ENCODE data around the gene PRPF31. TPM values are rescaled to one million over a fixed set of nuclear protein-coding genes. Genes with fewer than 3 reads are reported as not detected.
A peak's percentile ranks its signal among the peaks of the same experiment; 100 is the strongest.
"Not testable (repeated sequence)": the region's sequence is repeated elsewhere in the genome, so short reads cannot be mapped to it uniquely, and the experiment has no call there.

PRPF31 gene
- polyA plus RNA-seq, 1 experiment = 28.7 TPM

GRCh38 chr19:54081032-54081431 is 34.5 kb upstream of the PRPF31 start, which contains the start of gene TARM1:
Gene TARM1 (minus strand): TSS chr19:54081365. CDS start chr19:54081340, 25 bp downstream.
- TF ChIP-seq CTCF (IDR thresholded peaks at IDR 0.05; ENCODE audit: low read depth, low read length) = no peak
- Histone ChIP-seq H3K4me3 (ENCODE audit: low read depth, low read length) (no peak within 1 kb of the TSS), H3K9me3 (ENCODE audit: control insufficient read depth, insufficient read depth, low read length) (peaks cover 11% of the 10 kb centered on the region), H3K27ac (ENCODE audit: low read depth, low read length) (no peak within 1 kb of the TSS), H3K27me3 (ENCODE audit: control insufficient read depth, insufficient read depth, low read length) (no peaks in the 10 kb centered on the region)
- ChIA-PET POLR2A (no interaction called here), CTCF (no interaction called here)
- no peak for DNase-seq (ENCODE audit: low read depth, low spot score)

GRCh38 chr19:54084410-54084809 is 31.1 kb upstream of the PRPF31 start:
- POLR2A ChIA-PET = no interaction called here
- H3K4me3 ChIP-seq (ENCODE audit: low read depth, low read length) = no peak overlapping the region
- H3K27ac ChIP-seq (ENCODE audit: low read depth, low read length) = no peak overlapping the region
- no peaks in the 10 kb centered on the region for H3K27me3 ChIP-seq (ENCODE audit: control insufficient read depth, insufficient read depth, low read length)
- CTCF ChIA-PET = interaction anchor here (0.7 kb wide), 1 partner anchor 306 kb away, joined by 8 read pairs; no protein-coding TSS in a partner anchor
- peaks cover 11% of the 10 kb centered on the region for H3K9me3 ChIP-seq (ENCODE audit: control insufficient read depth, insufficient read depth, low read length)
- no peak for DNase-seq (ENCODE audit: low read depth, low spot score)
- no peak for TF ChIP-seq CTCF (IDR thresholded peaks at IDR 0.05; ENCODE audit: low read depth, low read length)

- no peak for DNase-seq (ENCODE audit: low read depth, low spot score)
- Histone ChIP-seq H3K27ac (ENCODE audit: low read depth, low read length) (no peak overlapping the region), H3K9me3 (ENCODE audit: control insufficient read depth, insufficient read depth, low read length) (peaks cover 17% of the 10 kb centered on the region), H3K4me3 (ENCODE audit: low read depth, low read length) (no peak overlapping the region), H3K27me3 (ENCODE audit: control insufficient read depth, insufficient read depth, low read length) (no peaks in the 10 kb centered on the region)
- CTCF ChIA-PET = interaction anchor here (1.4 kb wide), 1 partner anchor 71 kb away, joined by 4 read pairs; no protein-coding TSS in a partner anchor
- TF ChIP-seq CTCF (IDR thresholded peaks at IDR 0.05; ENCODE audit: low read depth, low read length) = no peak
- POLR2A ChIA-PET = no interaction called here
Measured at GRCh38 chr19:54094426-54095000, 21.0 kb upstream of the PRPF31 start.

GRCh38 chr19:54095136-54095858 is 20.3 kb upstream of the PRPF31 start:
- peak overlapping the region; percentile 46 for H3K4me3 ChIP-seq (ENCODE audit: low read depth, low read length)
- no peak for DNase-seq (ENCODE audit: low read depth, low spot score)
- no peaks in the 10 kb centered on the region for H3K27me3 ChIP-seq (ENCODE audit: control insufficient read depth, insufficient read depth, low read length)
- no peak for TF ChIP-seq CTCF (IDR thresholded peaks at IDR 0.05; ENCODE audit: low read depth, low read length)
- ChIA-PET POLR2A (interaction anchor here (0.9 to 2.1 kb wide), 4 partner anchors 20 to 227 kb away, joined by 3 to 18 read pairs (median 8); partner anchors contain the start of genes CNOT3, PRPF31, RPS9 and TFPT), CTCF (interaction anchor here (0.5 to 2.3 kb wide), 7 partner anchors 59 to 302 kb away, joined by 3 to 10 read pairs (median 4); no protein-coding TSS in a partner anchor)
- H3K9me3 ChIP-seq (ENCODE audit: control insufficient read depth, insufficient read depth, low read length) = peaks cover 17% of the 10 kb centered on the region
- H3K27ac ChIP-seq (ENCODE audit: low read depth, low read length) = peak overlapping the region; percentile 11

DNA sequence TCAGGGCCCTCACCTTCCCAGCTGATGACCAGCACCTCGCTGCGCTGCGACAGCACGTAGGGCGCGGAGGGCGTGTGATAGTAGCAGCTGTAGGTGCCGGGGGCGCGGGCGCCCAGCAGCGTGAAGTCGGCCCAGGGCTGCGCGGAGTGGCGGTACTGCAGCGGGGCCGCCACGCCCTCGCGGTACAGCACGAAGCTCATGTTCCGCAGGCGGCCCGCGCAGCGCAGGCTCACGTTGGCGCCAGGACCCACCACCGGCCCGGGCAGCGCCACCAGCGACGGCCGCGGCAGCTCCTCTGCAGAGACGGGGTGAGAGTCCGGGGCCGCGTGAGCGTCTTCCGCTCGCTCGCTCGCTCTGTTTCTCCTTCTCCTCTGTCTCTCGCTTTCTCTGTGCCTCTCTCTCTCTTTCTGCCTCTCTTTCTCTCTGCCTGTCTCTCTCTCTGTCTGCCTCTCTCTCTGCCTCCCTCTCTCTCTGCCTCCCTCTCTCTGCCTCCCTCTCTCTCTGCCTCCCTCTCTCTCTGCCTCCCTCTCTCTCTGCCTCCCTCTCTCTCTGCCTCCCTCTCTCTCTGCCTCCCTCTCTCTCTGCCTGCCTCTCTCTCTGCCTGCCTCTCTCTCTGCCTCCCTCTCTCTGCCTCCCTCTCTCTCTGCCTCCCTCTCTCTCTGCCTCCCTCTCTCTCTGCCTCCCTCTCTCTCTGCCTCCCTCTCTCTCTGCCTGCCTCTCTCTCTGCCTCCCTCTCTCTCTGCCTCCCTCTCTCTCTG is 19.5 kb upstream of the PRPF31 start:
- CTCF ChIA-PET = interaction anchor here (0.5 to 2.3 kb wide), 8 partner anchors 60 to 324 kb away, joined by 3 to 10 read pairs (median 4); no protein-coding TSS in a partner anchor
- POLR2A ChIA-PET = interaction anchor here (0.9 to 2.1 kb wide), 4 partner anchors 19 to 227 kb away, joined by 3 to 18 read pairs (median 8); partner anchors contain the start of genes CNOT3, PRPF31, RPS9 and TFPT
- not testable (repeated sequence) for DNase-seq (ENCODE audit: low read depth, low spot score); H3K27ac ChIP-seq (ENCODE audit: low read depth, low read length); H3K27me3 ChIP-seq (ENCODE audit: control insufficient read depth, insufficient read depth, low read length)
- H3K9me3 ChIP-seq (ENCODE audit: control insufficient read depth, insufficient read depth, low read length) = peaks cover 17% of the 10 kb centered on the region
- H3K4me3 ChIP-seq (ENCODE audit: low read depth, low read length) = peak overlapping the region; percentile 49

All from AG04450 (cell line).